Activated naive CD8-positive, alpha-beta T cell treated with anti-CD3 and anti-CD28 coated beads, Interleukin-2, amount 50 U/mL, for 16 hours (primary cell): ENCODE results near the gene APAF1.

Experiments used
- DNase-seq: peaks from one replicate; pipeline ENCODE4 v3.0.0-alpha.2; 2020; ENCODE audit warnings: low read depth, low spot score

The APAF1 gene

GRCh38 chr12:98758331-98758730 lies 113.2 kb downstream of the APAF1 start:
- DNase-seq: no peak

GRCh38 chr12:98763656-98764055 lies 118.6 kb downstream of the APAF1 start:
- no peak for DNase-seq

- DNase-seq: no peak
These were observed 122.2 kb downstream of the APAF1 start for GRCh38 chr12:98767248-98767647.

GRCh38 chr12:98769068-98769467 lies 124.0 kb downstream of the APAF1 start:
- no peak for DNase-seq

GRCh38 chr12:98770230-98770629 lies 125.1 kb downstream of the APAF1 start:
- no peak for DNase-seq

- no peak for DNase-seq
These were observed 127.0 kb downstream of the APAF1 start for GRCh38 chr12:98771811-98772752.

GRCh38 chr12:98772818-98773217 lies 127.7 kb downstream of the APAF1 start:
- DNase-seq: no peak

- no peak for DNase-seq
These were observed 135.2 kb downstream of the APAF1 start for GRCh38 chr12:98780261-98780660.

- no peak for DNase-seq
These were observed 138.3 kb downstream of the APAF1 start for GRCh38 chr12:98783420-98783819.
